Measurements from ENCODE around the gene LRRTM4.
"Not testable (repeated sequence)": the region's sequence is repeated elsewhere in the genome, so short reads cannot be mapped to it uniquely, and the experiment has no call there.

LRRTM4 gene

GRCh38 chr2:76808732-76809131, 713.4 kb downstream of the LRRTM4 start:
- Histone ChIP-seq H3K9me3 (ENCODE audit: control extremely low read depth in 1 of 5, control insufficient read depth in 4 of 5, insufficient read depth in 2 of 5, low read depth in 1 of 5, low read length in 4 of 5) (no peaks in the 10 kb centered on the region), H3K27ac (ENCODE audit: insufficient read depth in 1 of 2, low read depth in 1 of 2, low read length in 2 of 2, poor library complexity in 1 of 2, severe bottlenecking in 2 of 2) (no peak overlapping the region), H3K36me3 (ENCODE audit: control insufficient read depth in 4 of 4, insufficient read depth in 4 of 4, low read length in 3 of 4) (no peaks in the 10 kb centered on the region), H3K27me3 (replicated peaks in 2 of 5; ENCODE audit: control insufficient read depth in 4 of 5, insufficient read depth in 5 of 5, low read length in 4 of 5) (no peaks in the 10 kb centered on the region), H3K4me1 (ENCODE audit: control extremely low read depth in 1 of 4, control insufficient read depth in 4 of 4, insufficient read depth in 4 of 4, low read length in 3 of 4) (no peaks in the 10 kb centered on the region), H3K4me3 (ENCODE audit: control insufficient read depth in 1 of 7, extremely low read depth in 1 of 7, insufficient read depth in 4 of 7, low read depth in 2 of 7, low read length in 6 of 7) (no peak overlapping the region)
- DNase-seq, result no peak
- ChIA-PET POLR2A (no interaction called here), CTCF (no interaction called here)
- no CpG with 5 or more reads among the region's 1 CpG for WGBS (ENCODE audit: insufficient coverage)

- H3K9me3 ChIP-seq (ENCODE audit: control extremely low read depth in 1 of 5, control insufficient read depth in 4 of 5, insufficient read depth in 2 of 5, low read depth in 1 of 5, low read length in 4 of 5), result no peaks in the 10 kb centered on the region
- no peak for DNase-seq
- POLR2A ChIA-PET, result no interaction called here
- WGBS (ENCODE audit: insufficient coverage), result 93% methylated on average over 3 of the region's 4 CpGs
- H3K27ac ChIP-seq (ENCODE audit: insufficient read depth in 1 of 2, low read depth in 1 of 2, low read length in 2 of 2, poor library complexity in 1 of 2, severe bottlenecking in 2 of 2), result no peak overlapping the region
- no peaks in the 10 kb centered on the region for H3K4me1 ChIP-seq (ENCODE audit: control extremely low read depth in 1 of 4, control insufficient read depth in 4 of 4, insufficient read depth in 4 of 4, low read length in 3 of 4)
- no peaks in the 10 kb centered on the region for H3K36me3 ChIP-seq (ENCODE audit: control insufficient read depth in 4 of 4, insufficient read depth in 4 of 4, low read length in 3 of 4)
- H3K4me3 ChIP-seq (ENCODE audit: control insufficient read depth in 1 of 7, extremely low read depth in 1 of 7, insufficient read depth in 4 of 7, low read depth in 2 of 7, low read length in 6 of 7), result no peak overlapping the region
- CTCF ChIA-PET, result no interaction called here
- H3K27me3 ChIP-seq (replicated peaks in 2 of 5; ENCODE audit: control insufficient read depth in 4 of 5, insufficient read depth in 5 of 5, low read length in 4 of 5), result no peaks in the 10 kb centered on the region
These were observed 728.4 kb downstream of the LRRTM4 start for GRCh38 chr2:76793647-76794334.

GRCh38 chr2:76781313-76781712, 740.9 kb downstream of the LRRTM4 start:
- H3K27ac ChIP-seq (ENCODE audit: insufficient read depth in 1 of 2, low read depth in 1 of 2, low read length in 2 of 2, poor library complexity in 1 of 2, severe bottlenecking in 2 of 2); H3K36me3 ChIP-seq (ENCODE audit: control insufficient read depth in 4 of 4, insufficient read depth in 4 of 4, low read length in 3 of 4); H3K4me1 ChIP-seq (ENCODE audit: control extremely low read depth in 1 of 4, control insufficient read depth in 4 of 4, insufficient read depth in 4 of 4, low read length in 3 of 4); H3K4me3 ChIP-seq (ENCODE audit: control insufficient read depth in 1 of 7, extremely low read depth in 1 of 7, insufficient read depth in 4 of 7, low read depth in 2 of 7, low read length in 6 of 7); H3K9me3 ChIP-seq (ENCODE audit: control extremely low read depth in 1 of 5, control insufficient read depth in 4 of 5, insufficient read depth in 2 of 5, low read depth in 1 of 5, low read length in 4 of 5); H3K27me3 ChIP-seq (replicated peaks in 2 of 5; ENCODE audit: control insufficient read depth in 4 of 5, insufficient read depth in 5 of 5, low read length in 4 of 5); DNase-seq; POLR2A ChIA-PET; CTCF ChIA-PET: not testable (repeated sequence)
- 97% methylated on average over 20 of the region's 22 CpGs for WGBS (ENCODE audit: insufficient coverage)

GRCh38 chr2:76763276-76763675, 758.9 kb downstream of the LRRTM4 start:
- ChIA-PET CTCF (no interaction called here), POLR2A (no interaction called here)
- Histone ChIP-seq H3K9me3 (ENCODE audit: control extremely low read depth in 1 of 5, control insufficient read depth in 4 of 5, insufficient read depth in 2 of 5, low read depth in 1 of 5, low read length in 4 of 5) (no peaks in the 10 kb centered on the region), H3K36me3 (ENCODE audit: control insufficient read depth in 4 of 4, insufficient read depth in 4 of 4, low read length in 3 of 4) (no peaks in the 10 kb centered on the region), H3K27me3 (replicated peaks in 2 of 5; ENCODE audit: control insufficient read depth in 4 of 5, insufficient read depth in 5 of 5, low read length in 4 of 5) (no peaks in the 10 kb centered on the region), H3K4me1 (ENCODE audit: control extremely low read depth in 1 of 4, control insufficient read depth in 4 of 4, insufficient read depth in 4 of 4, low read length in 3 of 4) (no peaks in the 10 kb centered on the region), H3K27ac (ENCODE audit: insufficient read depth in 1 of 2, low read depth in 1 of 2, low read length in 2 of 2, poor library complexity in 1 of 2, severe bottlenecking in 2 of 2) (no peak overlapping the region), H3K4me3 (ENCODE audit: control insufficient read depth in 1 of 7, extremely low read depth in 1 of 7, insufficient read depth in 4 of 7, low read depth in 2 of 7, low read length in 6 of 7) (no peak overlapping the region)
- DNase-seq, result no peak
- 97% methylated on average over 2 of the region's 2 CpGs for WGBS (ENCODE audit: insufficient coverage)

GRCh38 chr2:76760367-76760704, 761.8 kb downstream of the LRRTM4 start:
- Histone ChIP-seq H3K4me3 (ENCODE audit: control insufficient read depth in 1 of 7, extremely low read depth in 1 of 7, insufficient read depth in 4 of 7, low read depth in 2 of 7, low read length in 6 of 7) (no peak overlapping the region), H3K4me1 (ENCODE audit: control extremely low read depth in 1 of 4, control insufficient read depth in 4 of 4, insufficient read depth in 4 of 4, low read length in 3 of 4) (no peaks in the 10 kb centered on the region), H3K9me3 (ENCODE audit: control extremely low read depth in 1 of 5, control insufficient read depth in 4 of 5, insufficient read depth in 2 of 5, low read depth in 1 of 5, low read length in 4 of 5) (no peaks in the 10 kb centered on the region), H3K27me3 (replicated peaks in 2 of 5; ENCODE audit: control insufficient read depth in 4 of 5, insufficient read depth in 5 of 5, low read length in 4 of 5) (peaks cover 0 to 4% (median 0%) of the 10 kb centered on the region in 5 experiments), H3K36me3 (ENCODE audit: control insufficient read depth in 4 of 4, insufficient read depth in 4 of 4, low read length in 3 of 4) (no peaks in the 10 kb centered on the region), H3K27ac (ENCODE audit: insufficient read depth in 1 of 2, low read depth in 1 of 2, low read length in 2 of 2, poor library complexity in 1 of 2, severe bottlenecking in 2 of 2) (no peak overlapping the region)
- no peak for DNase-seq
- ChIA-PET CTCF (no interaction called here), POLR2A (no interaction called here)
- WGBS (ENCODE audit: insufficient coverage), result 86% methylated on average over 4 of the region's 4 CpGs

GRCh38 chr2:76759634-76760366, 762.4 kb downstream of the LRRTM4 start:
- POLR2A ChIA-PET, result no interaction called here
- 100% methylated on average over 3 of the region's 7 CpGs for WGBS (ENCODE audit: insufficient coverage)
- Histone ChIP-seq H3K27ac (ENCODE audit: insufficient read depth in 1 of 2, low read depth in 1 of 2, low read length in 2 of 2, poor library complexity in 1 of 2, severe bottlenecking in 2 of 2) (no peak overlapping the region), H3K36me3 (ENCODE audit: control insufficient read depth in 4 of 4, insufficient read depth in 4 of 4, low read length in 3 of 4) (no peaks in the 10 kb centered on the region), H3K4me1 (ENCODE audit: control extremely low read depth in 1 of 4, control insufficient read depth in 4 of 4, insufficient read depth in 4 of 4, low read length in 3 of 4) (no peaks in the 10 kb centered on the region), H3K9me3 (ENCODE audit: control extremely low read depth in 1 of 5, control insufficient read depth in 4 of 5, insufficient read depth in 2 of 5, low read depth in 1 of 5, low read length in 4 of 5) (no peaks in the 10 kb centered on the region), H3K4me3 (ENCODE audit: control insufficient read depth in 1 of 7, extremely low read depth in 1 of 7, insufficient read depth in 4 of 7, low read depth in 2 of 7, low read length in 6 of 7) (no peak overlapping the region), H3K27me3 (replicated peaks in 2 of 5; ENCODE audit: control insufficient read depth in 4 of 5, insufficient read depth in 5 of 5, low read length in 4 of 5) (peaks cover 0 to 4% (median 0%) of the 10 kb centered on the region in 5 experiments)
- CTCF ChIA-PET, result no interaction called here
- DNase-seq, result no peak

GRCh38 chr2:76752506-76752905, 769.7 kb downstream of the LRRTM4 start:
- Histone ChIP-seq H3K27ac (ENCODE audit: insufficient read depth in 1 of 2, low read depth in 1 of 2, low read length in 2 of 2, poor library complexity in 1 of 2, severe bottlenecking in 2 of 2) (no peak overlapping the region), H3K9me3 (ENCODE audit: control extremely low read depth in 1 of 5, control insufficient read depth in 4 of 5, insufficient read depth in 2 of 5, low read depth in 1 of 5, low read length in 4 of 5) (no peaks in the 10 kb centered on the region), H3K27me3 (replicated peaks in 2 of 5; ENCODE audit: control insufficient read depth in 4 of 5, insufficient read depth in 5 of 5, low read length in 4 of 5) (peaks cover 0 to 6% (median 0%) of the 10 kb centered on the region in 5 experiments), H3K36me3 (ENCODE audit: control insufficient read depth in 4 of 4, insufficient read depth in 4 of 4, low read length in 3 of 4) (no peaks in the 10 kb centered on the region), H3K4me1 (ENCODE audit: control extremely low read depth in 1 of 4, control insufficient read depth in 4 of 4, insufficient read depth in 4 of 4, low read length in 3 of 4) (no peaks in the 10 kb centered on the region), H3K4me3 (ENCODE audit: control insufficient read depth in 1 of 7, extremely low read depth in 1 of 7, insufficient read depth in 4 of 7, low read depth in 2 of 7, low read length in 6 of 7) (no peak overlapping the region)
- no peak for DNase-seq
- ChIA-PET POLR2A (no interaction called here), CTCF (no interaction called here)
- WGBS (ENCODE audit: insufficient coverage), result 80% methylated on average over 1 of the region's 1 CpG
